Peyer's patch (tissue), 4 donors: ENCODE results near the gene ZNF581.

Experiments
- CTCF ChIP-seq, 6 experiments: fragments of 450-650 bp in 4 of 6; fragments of 200-600 bp in 2 of 6; sonication (generic) in 1 of 6; IDR thresholded peaks; one replicate each; pipeline ENCODE4 v1.5.1; 2017 to 2019; ENCODE audit warnings: antibody characterized with exemption in 6 of 6, mild to moderate bottlenecking in 3 of 6, moderate library complexity in 1 of 6
- POLR2A ChIP-seq, 2 donors: fragments of 450-650 bp; IDR thresholded peaks; one replicate each; pipeline ENCODE4 v1.5.1; 2017; ENCODE audit warnings: antibody characterized with exemption in 2 of 2, mild to moderate bottlenecking in 2 of 2, moderate library complexity in 2 of 2

GRCh38 chr19:55644191-55644833 lies 863 bp downstream of the ZNF581 start:
- TF ChIP-seq CTCF (IDR thresholded peaks at IDR 0.05) (no peak), POLR2A (IDR thresholded peaks at IDR 0.05) (no peak)
